GM23338 (cell line): ENCODE data around the gene MKNK1. TPM values are rescaled to one million over a fixed set of nuclear protein-coding genes. Genes with fewer than 3 reads are reported as not detected.

Experiments
- ATAC-seq: fragments of 200-7000 bp; cut with Tn5 transposase; 3 replicates; pipeline ENCODE4 v1.9.1; 2020
- DNase-seq: peaks from one replicate; pipeline ENCODE4 v3.0.0-alpha.2; 2015; ENCODE audit warnings: low spot score
- H2AFZ ChIP-seq: fragments of 200-600 bp; sonication (generic); 2 replicates; pipeline ENCODE4 v1.8.0; 2016; ENCODE audit warnings: antibody characterized with exemption, mild to moderate bottlenecking, moderate library complexity
- H3F3A ChIP-seq: fragments of 200-600 bp; sonication (generic); replicated peaks from 2 replicates; pipeline ENCODE4 v1.8.0; 2017; ENCODE audit warnings: antibody characterized with exemption, mixed run types, low read depth
- H3K27ac ChIP-seq: fragments of 200-600 bp; sonication (generic); 2 replicates; pipeline ENCODE4 v1.6.1; 2016; ENCODE audit warnings: low read depth
- H3K27me3 ChIP-seq: fragments of 200-600 bp; sonication (generic); 2 replicates; pipeline ENCODE4 v1.8.0; 2016; ENCODE audit warnings: mild to moderate bottlenecking, mixed run types, moderate library complexity; ENCODE audit not compliant: insufficient read depth
- H3K36me3 ChIP-seq: fragments of 200-600 bp; sonication (generic); 2 replicates; pipeline ENCODE4 v1.8.0; 2016; ENCODE audit warnings: mild to moderate bottlenecking; ENCODE audit not compliant: insufficient read depth
- H3K4me1 ChIP-seq: fragments of 200-600 bp; sonication (generic); 2 replicates; pipeline ENCODE4 v1.8.0; 2016; ENCODE audit warnings: mild to moderate bottlenecking, moderate library complexity; ENCODE audit not compliant: insufficient read depth
- H3K4me2 ChIP-seq: fragments of 200-600 bp; sonication (generic); 2 replicates; pipeline ENCODE4 v1.7.1; 2017; ENCODE audit warnings: mixed run types
- H3K4me3 ChIP-seq: fragments of 200-600 bp; sonication (generic); 2 replicates; pipeline ENCODE4 v1.6.1; 2016; ENCODE audit warnings: mixed run types
- H3K79me2 ChIP-seq: fragments of 200-600 bp; sonication (generic); replicated peaks from 2 replicates; pipeline ENCODE4 v1.8.0; 2017; ENCODE audit warnings: mild to moderate bottlenecking; ENCODE audit not compliant: insufficient read depth
- H3K9me2 ChIP-seq: fragments of 200-600 bp; sonication (generic); 2 replicates; pipeline ENCODE4 v1.8.0; 2017; ENCODE audit not compliant: insufficient read depth
- H4K20me1 ChIP-seq: fragments of 200-600 bp; sonication (generic); replicated peaks from 2 replicates; pipeline ENCODE4 v1.8.0; 2017; ENCODE audit warnings: mild to moderate bottlenecking; ENCODE audit not compliant: insufficient read depth
- H3K27ac Mint-ChIP-seq: 2 replicates; pipeline ENCODE4 v1.8.0; 2020; ENCODE audit warnings: inconsistent platforms, mild to moderate bottlenecking, moderate library complexity, mixed read lengths
- H3K27me3 Mint-ChIP-seq: 3 replicates; pipeline ENCODE4 v1.8.0; 2022; ENCODE audit warnings: low read depth, mild to moderate bottlenecking, moderate library complexity, mixed read lengths, inconsistent platforms; ENCODE audit not compliant: insufficient read depth, poor library complexity
- H3K36me3 Mint-ChIP-seq: 3 replicates; pipeline ENCODE4 v1.8.0; 2021; ENCODE audit warnings: low read depth, mild to moderate bottlenecking, inconsistent platforms, moderate library complexity, mixed read lengths
- H3K4me1 Mint-ChIP-seq: 3 replicates; pipeline ENCODE4 v1.8.0; 2020; ENCODE audit warnings: mild to moderate bottlenecking, inconsistent platforms, mixed read lengths
- H3K4me3 Mint-ChIP-seq: 3 replicates; pipeline ENCODE4 v1.8.0; 2021; ENCODE audit warnings: moderate library complexity, mild to moderate bottlenecking, inconsistent platforms, mixed read lengths
- H3K9me3 Mint-ChIP-seq: 3 replicates; pipeline ENCODE4 v1.8.0; 2020; ENCODE audit warnings: moderate library complexity, mild to moderate bottlenecking, inconsistent platforms, mixed read lengths
- CREB1 ChIP-seq: fragments of 250-450 bp; sonication (Bioruptor Pico); IDR thresholded peaks from 2 replicates; pipeline ENCODE4 v1.5.0; 2020; ENCODE audit warnings: low read depth, mild to moderate bottlenecking, moderate library complexity
- CTCF ChIP-seq, 2 experiments: fragments of 200-600 bp in 1 of 2; sonication (generic) in 1 of 2; conservative IDR thresholded peaks; 2 replicates each; pipeline versions ENCODE4 v1.5.1 to v1.6.1; 2016 to 2017; ENCODE audit warnings: antibody characterized with exemption in 2 of 2, low read depth in 2 of 2, mild to moderate bottlenecking in 2 of 2, moderate library complexity in 1 of 2
- ETS1 ChIP-seq: IDR thresholded peaks from 2 replicates; pipeline ENCODE4 v1.6.1; 2016; ENCODE audit warnings: antibody characterized with exemption
- EZH2 ChIP-seq: fragments of 200-600 bp; sonication (generic); IDR thresholded peaks from one replicate; pipeline ENCODE4 v1.8.0; 2017; ENCODE audit warnings: antibody characterized with exemption, mild to moderate bottlenecking, low read depth; ENCODE audit not compliant: unreplicated experiment
- EZH2phosphoT487 ChIP-seq: fragments of 200-600 bp; sonication (generic); IDR thresholded peaks from one replicate; pipeline ENCODE4 v1.8.1; 2018; ENCODE audit warnings: antibody characterized with exemption; ENCODE audit not compliant: unreplicated experiment
- JUNB ChIP-seq: IDR thresholded peaks from one replicate; pipeline ENCODE4 v1.6.1; 2016; ENCODE audit warnings: antibody characterized with exemption; ENCODE audit not compliant: unreplicated experiment
- NANOG ChIP-seq: IDR thresholded peaks from 2 replicates; pipeline ENCODE4 v1.6.1; 2016; ENCODE audit warnings: antibody characterized with exemption, borderline replicate concordance
- POLR2AphosphoS5 ChIP-seq: IDR thresholded peaks from 2 replicates; pipeline ENCODE4 v1.6.1; 2016; ENCODE audit warnings: antibody characterized with exemption, low read depth
- REST ChIP-seq: IDR thresholded peaks from one replicate; pipeline ENCODE4 v1.6.1; 2018; ENCODE audit warnings: antibody characterized with exemption; ENCODE audit not compliant: unreplicated experiment
- STAT1 ChIP-seq: IDR thresholded peaks from one replicate; pipeline ENCODE4 v1.6.1; 2016; ENCODE audit warnings: antibody characterized with exemption; ENCODE audit not compliant: unreplicated experiment
- ZNF114 ChIP-seq: fragments of 250-450 bp; sonication (Bioruptor Pico); IDR thresholded peaks from 2 replicates; pipeline ENCODE4 v1.5.0; 2020; ENCODE audit warnings: mild to moderate bottlenecking, moderate library complexity
- ZNF331 ChIP-seq: fragments of 250-450 bp; sonication (Bioruptor Pico); IDR thresholded peaks from 2 replicates; pipeline ENCODE4 v1.5.0; 2020; ENCODE audit warnings: low read depth, mild to moderate bottlenecking, moderate library complexity
- ZNF462 ChIP-seq: fragments of 250-450 bp; sonication (Bioruptor Pico); IDR thresholded peaks from 2 replicates; pipeline ENCODE4 v1.5.0; 2020; ENCODE audit warnings: mild to moderate bottlenecking, moderate library complexity
- polyA plus RNA-seq: library from polyadenylated mRNA; unstranded; fragments of >200 nt; fragmentation: Nextera tagmentation; extraction: Ambion mirVana; gene quantifications from 2 replicates; pipeline ENCODE4 v1.2.1, GENCODE V29; 2016
- total RNA-seq: library from RNA; depleted of rRNA; stranded (reverse); fragments of >200 nt; shearing (Covaris generic); gene quantifications from 2 replicates; pipeline ENCODE4 v1.2.3, GENCODE V29; 2014

MKNK1 gene
- total and polyA plus RNA-seq, 2 experiments from 2014 or later: 11.8 to 20.5 TPM

GRCh38 chr1:46596846-46597245, 7.2 kb downstream of the MKNK1 start:
- H3K4me3 ChIP-seq: no peak overlapping the region
- peaks cover 8% of the 10 kb centered on the region; the same call in 1 of the 3 replicates for H3K36me3 Mint-ChIP-seq

More at GRCh38 chr1:46596846-46597245, 7.2 kb downstream of the MKNK1 start:
- Mint-ChIP-seq H3K27me3 (peaks cover 3% of the 10 kb centered on the region), H3K9me3 (no peaks in the 10 kb centered on the region), H3K4me1 (peaks cover 7% of the 10 kb centered on the region), H3K4me3 (no peak overlapping the region), H3K27ac (no peak overlapping the region)
- H3K4me2 ChIP-seq: no peak overlapping the region
- H3K4me1 ChIP-seq: no peaks in the 10 kb centered on the region; the same call in 1 of the 2 replicates
- H2AFZ ChIP-seq: no peak overlapping the region
- H3K36me3 ChIP-seq: no peaks in the 10 kb centered on the region; the same call in 1 of the 2 replicates
- DNase-seq (no peak), ATAC-seq (no peak)
- H3K27me3 ChIP-seq: no peaks in the 10 kb centered on the region
- no peaks in the 10 kb centered on the region for H3K79me2 ChIP-seq
- no peaks in the 10 kb centered on the region for H3K9me2 ChIP-seq
- no peak overlapping the region for H3K27ac ChIP-seq
- H4K20me1 ChIP-seq: no peaks in the 10 kb centered on the region
- TF ChIP-seq REST (no peak), EZH2phosphoT487 (no peak), ZNF114 (CRISPR knock-in tag) (no peak), CREB1 (CRISPR knock-in tag) (no peak), ETS1 (no peak), NANOG (no peak), CTCF (conservative IDR thresholded peaks at IDR 0.05; ENCODE audit: low read depth in 2 of 2) (no peak), EZH2 (no peak), ZNF331 (no peak), ZNF462 (CRISPR knock-in tag) (no peak), STAT1 (no peak), POLR2AphosphoS5 (no peak), JUNB (no peak)
- H3F3A ChIP-seq: no peaks in the 10 kb centered on the region
